Peyer's patch (tissue), 4 donors: ENCODE measurements around the gene LRRC40.

Source experiments
- POLR2A ChIP-seq, 2 donors: fragments of 450-650 bp; IDR thresholded peaks; one replicate each; pipeline ENCODE4 v1.5.1; 2017; ENCODE audit warnings: antibody characterized with exemption in 2 of 2, mild to moderate bottlenecking in 2 of 2, moderate library complexity in 2 of 2
- TF ChIP-seq, protein P1 (sequence below), 6 experiments: fragments of 450-650 bp in 4 of 6; fragments of 200-600 bp in 2 of 6; sonication (generic) in 1 of 6; IDR thresholded peaks; one replicate each; pipeline ENCODE4 v1.5.1; 2017 to 2019; ENCODE audit warnings: antibody characterized with exemption in 6 of 6, mild to moderate bottlenecking in 3 of 6, moderate library complexity in 1 of 6

DNA sequence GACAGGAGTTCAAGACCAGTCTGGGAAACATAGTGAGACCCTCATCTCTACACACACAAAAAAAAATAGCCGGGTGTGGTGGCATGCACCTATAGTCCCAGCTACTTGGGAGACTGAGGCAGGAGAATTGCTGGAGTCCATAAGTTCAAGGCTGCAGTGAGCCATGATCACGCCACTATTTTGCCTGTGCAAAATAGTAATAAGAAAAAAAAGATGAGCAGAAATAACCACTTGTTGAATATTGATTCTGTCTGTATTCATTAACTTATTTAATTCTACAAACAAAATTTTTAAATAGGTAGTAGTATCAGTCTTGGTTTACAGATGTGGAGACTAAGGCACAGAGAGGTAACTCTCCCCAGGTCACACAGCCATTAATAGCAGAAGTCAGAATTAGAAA, 16.9 kb downstream of the LRRC40 start:
- TF ChIP-seq, protein P1, sequence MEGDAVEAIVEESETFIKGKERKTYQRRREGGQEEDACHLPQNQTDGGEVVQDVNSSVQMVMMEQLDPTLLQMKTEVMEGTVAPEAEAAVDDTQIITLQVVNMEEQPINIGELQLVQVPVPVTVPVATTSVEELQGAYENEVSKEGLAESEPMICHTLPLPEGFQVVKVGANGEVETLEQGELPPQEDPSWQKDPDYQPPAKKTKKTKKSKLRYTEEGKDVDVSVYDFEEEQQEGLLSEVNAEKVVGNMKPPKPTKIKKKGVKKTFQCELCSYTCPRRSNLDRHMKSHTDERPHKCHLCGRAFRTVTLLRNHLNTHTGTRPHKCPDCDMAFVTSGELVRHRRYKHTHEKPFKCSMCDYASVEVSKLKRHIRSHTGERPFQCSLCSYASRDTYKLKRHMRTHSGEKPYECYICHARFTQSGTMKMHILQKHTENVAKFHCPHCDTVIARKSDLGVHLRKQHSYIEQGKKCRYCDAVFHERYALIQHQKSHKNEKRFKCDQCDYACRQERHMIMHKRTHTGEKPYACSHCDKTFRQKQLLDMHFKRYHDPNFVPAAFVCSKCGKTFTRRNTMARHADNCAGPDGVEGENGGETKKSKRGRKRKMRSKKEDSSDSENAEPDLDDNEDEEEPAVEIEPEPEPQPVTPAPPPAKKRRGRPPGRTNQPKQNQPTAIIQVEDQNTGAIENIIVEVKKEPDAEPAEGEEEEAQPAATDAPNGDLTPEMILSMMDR (IDR thresholded peaks at IDR 0.05): no peak
- TF ChIP-seq POLR2A (IDR thresholded peaks at IDR 0.05): no peak
